OCI-LY1 (cell line): ENCODE data around the gene ATP12A.

ENCODE experiments used
- H2AFZ ChIP-seq: fragments of 200-600 bp; sonication (generic), shearing (Covaris generic); 2 replicates; pipeline ENCODE4 v1.6.0; 2014; ENCODE audit warnings: antibody characterized with exemption, mild to moderate bottlenecking, low read length
- H3F3A ChIP-seq: fragments of 200-600 bp; sonication (generic), shearing (Covaris generic); 2 replicates; pipeline ENCODE4 v1.6.0; 2014; ENCODE audit warnings: mild to moderate bottlenecking, antibody characterized with exemption, low read length, moderate library complexity; ENCODE audit not compliant: insufficient read depth
- H3K27ac ChIP-seq: fragments of 200-600 bp; sonication (generic); 2 replicates; pipeline ENCODE4 v1.5.1; 2014; ENCODE audit warnings: low read length, mixed run types, mild to moderate bottlenecking, low read depth; ENCODE audit not compliant: poor library complexity, severe bottlenecking
- H3K27me3 ChIP-seq: fragments of 200-600 bp; sonication (generic); 2 replicates; pipeline ENCODE4 v1.6.0; 2014; ENCODE audit warnings: antibody characterized with exemption, mild to moderate bottlenecking, low read length, moderate library complexity; ENCODE audit not compliant: insufficient read depth
- H3K36me3 ChIP-seq: fragments of 200-600 bp; sonication (generic); 2 replicates; pipeline ENCODE4 v1.6.1; 2014; ENCODE audit warnings: mild to moderate bottlenecking, antibody characterized with exemption, low read length, moderate library complexity, mixed read lengths; ENCODE audit not compliant: insufficient read depth
- H3K4me1 ChIP-seq: fragments of 200-600 bp; sonication (generic); 2 replicates; pipeline ENCODE4 v1.5.1; 2014; ENCODE audit warnings: mild to moderate bottlenecking, low read length, moderate library complexity; ENCODE audit not compliant: insufficient read depth, severe bottlenecking
- H3K4me2 ChIP-seq: fragments of 200-600 bp; sonication (generic), shearing (Covaris generic); 2 replicates; pipeline ENCODE4 v1.6.1; 2014; ENCODE audit warnings: low read length
- H3K4me3 ChIP-seq: fragments of 200-600 bp; sonication (generic); 2 replicates; pipeline ENCODE4 v1.5.1; 2014; ENCODE audit warnings: low read length, low read depth, mild to moderate bottlenecking, mixed read lengths; ENCODE audit not compliant: poor library complexity, severe bottlenecking
- H3K79me2 ChIP-seq: fragments of 200-600 bp; shearing (Covaris generic); 2 replicates; pipeline ENCODE4 v1.6.1; 2016; ENCODE audit warnings: mixed run types, low read length, mixed read lengths; ENCODE audit not compliant: insufficient read depth
- H3K9ac ChIP-seq: fragments of 200-600 bp; sonication (generic), shearing (Covaris generic); 2 replicates; pipeline ENCODE4 v1.6.1; 2014; ENCODE audit warnings: mild to moderate bottlenecking, low read length, mixed read lengths
- H3K9me2 ChIP-seq: fragments of 200-600 bp; sonication (generic), shearing (Covaris generic); 2 replicates; pipeline ENCODE4 v1.6.1; 2014; ENCODE audit warnings: low read depth, mild to moderate bottlenecking, low read length, mixed read lengths
- H3K9me3 ChIP-seq: fragments of 200-600 bp; shearing (Covaris generic); 2 replicates; pipeline ENCODE4 v1.6.1; 2014; ENCODE audit warnings: low read length, mixed read lengths
- H4K20me1 ChIP-seq: fragments of 200-600 bp; sonication (generic), shearing (Covaris generic); 2 replicates; pipeline ENCODE4 v1.6.0; 2016; ENCODE audit warnings: mild to moderate bottlenecking, low read length; ENCODE audit not compliant: insufficient read depth
- EZH2 ChIP-seq: fragments of 200-600 bp; sonication (generic), shearing (Covaris generic); IDR thresholded peaks from 2 replicates; pipeline ENCODE4 v1.8.0; 2017; ENCODE audit warnings: borderline replicate concordance, mixed run types, mild to moderate bottlenecking, antibody characterized with exemption, low read length, moderate library complexity, mixed read lengths
- TF ChIP-seq, protein P1 (sequence below): fragments of 200-600 bp; sonication (generic), shearing (Covaris generic); IDR thresholded peaks from 2 replicates; pipeline ENCODE4 v1.5.1; 2017; ENCODE audit warnings: mild to moderate bottlenecking, antibody characterized with exemption, low read length, moderate library complexity, mixed read lengths

The ATP12A gene

DNA sequence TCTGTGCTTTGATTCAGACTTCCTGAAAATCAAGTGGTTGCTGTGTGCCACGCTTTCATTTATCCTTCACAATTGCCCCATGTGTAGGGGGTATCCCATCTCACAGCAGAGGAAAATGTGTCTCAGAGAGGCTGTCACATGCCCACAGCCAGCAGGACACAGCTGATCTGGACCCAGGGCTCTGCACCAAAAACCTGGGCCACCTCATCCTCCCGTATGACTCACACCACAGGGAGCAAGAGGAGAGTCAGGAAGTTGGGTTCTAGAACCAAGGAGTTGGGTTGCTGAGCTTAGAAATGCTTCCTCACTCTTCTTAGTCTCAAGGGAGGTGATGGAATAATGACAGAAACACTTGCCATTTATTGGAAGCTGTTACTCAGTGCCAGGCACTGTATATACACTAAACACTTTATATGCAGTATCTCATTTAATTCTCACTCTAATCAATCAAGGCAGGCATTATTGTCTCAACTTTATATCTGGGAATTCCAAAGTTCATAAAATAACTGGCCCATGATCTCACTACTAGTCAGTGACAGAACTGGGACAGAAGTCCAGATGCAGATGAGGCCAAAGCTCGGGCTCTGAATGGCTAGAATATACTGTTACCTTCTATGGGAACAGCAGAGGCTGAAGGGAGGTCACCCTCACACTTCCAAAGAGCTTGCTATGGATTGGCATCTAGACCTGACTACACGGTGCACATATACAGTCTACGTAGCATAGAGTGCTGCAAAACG, 47.7 kb upstream of the ATP12A start:
- Histone ChIP-seq H3K4me3 (no peak overlapping the region), H3K9me2 (no peaks in the 10 kb centered on the region), H3K9me3 (no peaks in the 10 kb centered on the region), H3K36me3 (no peaks in the 10 kb centered on the region), H3K27ac (no peak overlapping the region), H3F3A (no peaks in the 10 kb centered on the region), H3K4me2 (no peak overlapping the region), H3K4me1 (peaks cover 3% of the 10 kb centered on the region), H4K20me1 (no peaks in the 10 kb centered on the region), H3K79me2 (no peaks in the 10 kb centered on the region), H3K9ac (no peak overlapping the region), H3K27me3 (no peaks in the 10 kb centered on the region), H2AFZ (no peak overlapping the region)
- TF ChIP-seq EZH2 = no peak
- TF ChIP-seq, protein P1, sequence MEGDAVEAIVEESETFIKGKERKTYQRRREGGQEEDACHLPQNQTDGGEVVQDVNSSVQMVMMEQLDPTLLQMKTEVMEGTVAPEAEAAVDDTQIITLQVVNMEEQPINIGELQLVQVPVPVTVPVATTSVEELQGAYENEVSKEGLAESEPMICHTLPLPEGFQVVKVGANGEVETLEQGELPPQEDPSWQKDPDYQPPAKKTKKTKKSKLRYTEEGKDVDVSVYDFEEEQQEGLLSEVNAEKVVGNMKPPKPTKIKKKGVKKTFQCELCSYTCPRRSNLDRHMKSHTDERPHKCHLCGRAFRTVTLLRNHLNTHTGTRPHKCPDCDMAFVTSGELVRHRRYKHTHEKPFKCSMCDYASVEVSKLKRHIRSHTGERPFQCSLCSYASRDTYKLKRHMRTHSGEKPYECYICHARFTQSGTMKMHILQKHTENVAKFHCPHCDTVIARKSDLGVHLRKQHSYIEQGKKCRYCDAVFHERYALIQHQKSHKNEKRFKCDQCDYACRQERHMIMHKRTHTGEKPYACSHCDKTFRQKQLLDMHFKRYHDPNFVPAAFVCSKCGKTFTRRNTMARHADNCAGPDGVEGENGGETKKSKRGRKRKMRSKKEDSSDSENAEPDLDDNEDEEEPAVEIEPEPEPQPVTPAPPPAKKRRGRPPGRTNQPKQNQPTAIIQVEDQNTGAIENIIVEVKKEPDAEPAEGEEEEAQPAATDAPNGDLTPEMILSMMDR = no peak

DNA sequence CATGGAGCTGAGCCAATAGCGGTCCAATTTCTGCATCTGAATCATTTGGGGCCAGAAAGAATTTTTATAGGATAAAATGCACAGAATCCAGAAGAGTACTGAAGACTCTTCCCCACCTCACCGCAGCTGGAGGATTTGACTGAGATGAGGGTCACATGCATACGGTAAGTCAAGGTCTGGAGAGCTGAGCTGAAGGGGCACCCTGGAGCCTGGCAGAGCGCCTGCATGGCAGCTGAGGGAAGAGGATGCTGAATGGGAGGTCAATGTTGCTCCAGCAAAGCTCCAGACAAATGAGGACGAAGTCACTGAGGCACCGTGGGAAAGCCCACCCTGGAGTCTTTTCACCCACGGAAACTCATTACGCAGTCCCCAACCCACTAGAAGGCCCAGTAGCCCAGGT, 43.4 kb upstream of the ATP12A start:
- H3K4me2 ChIP-seq = no peak overlapping the region
- H3K27ac ChIP-seq = no peak overlapping the region
- no peaks in the 10 kb centered on the region for H3K4me1 ChIP-seq
- no peaks in the 10 kb centered on the region for H3K36me3 ChIP-seq
- no peaks in the 10 kb centered on the region for H3K27me3 ChIP-seq
- no peaks in the 10 kb centered on the region for H3K9me2 ChIP-seq
- TF ChIP-seq, protein P1 = no peak
- TF ChIP-seq EZH2 = no peak
- H3F3A ChIP-seq = no peaks in the 10 kb centered on the region
- no peaks in the 10 kb centered on the region for H3K79me2 ChIP-seq
- H3K9me3 ChIP-seq = no peaks in the 10 kb centered on the region
- no peak overlapping the region for H2AFZ ChIP-seq
- no peaks in the 10 kb centered on the region for H4K20me1 ChIP-seq
- no peak overlapping the region for H3K9ac ChIP-seq
- no peak overlapping the region for H3K4me3 ChIP-seq

DNA sequence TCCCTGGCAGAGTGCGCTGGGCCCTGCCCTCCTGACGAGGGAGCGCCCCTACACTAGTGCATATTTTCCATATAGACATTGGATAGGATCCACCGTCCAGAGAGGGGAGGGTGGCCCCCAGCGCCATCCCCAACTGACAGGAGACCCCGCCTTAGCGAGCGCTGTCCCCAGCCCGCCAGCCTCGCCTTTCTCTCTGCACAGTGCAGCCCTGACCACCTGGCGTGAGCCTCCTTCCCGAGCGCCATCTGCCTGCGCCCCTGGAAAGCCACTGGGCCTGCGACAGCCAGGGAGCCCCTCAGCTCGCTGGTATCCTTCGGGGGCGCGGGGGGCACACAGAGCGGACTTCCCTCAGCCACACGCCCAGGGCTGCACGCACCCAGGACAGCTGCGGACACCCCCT, 42.1 kb upstream of the ATP12A start:
- Histone ChIP-seq H3K4me3 (no peak overlapping the region), H3F3A (no peaks in the 10 kb centered on the region), H3K9me3 (no peaks in the 10 kb centered on the region), H3K79me2 (no peaks in the 10 kb centered on the region), H3K36me3 (no peaks in the 10 kb centered on the region), H3K4me1 (no peaks in the 10 kb centered on the region), H3K27me3 (no peaks in the 10 kb centered on the region), H4K20me1 (no peaks in the 10 kb centered on the region), H3K27ac (no peak overlapping the region), H2AFZ (no peak overlapping the region), H3K9ac (no peak overlapping the region), H3K9me2 (no peaks in the 10 kb centered on the region), H3K4me2 (no peak overlapping the region)
- TF ChIP-seq, protein P1 = no peak
- TF ChIP-seq EZH2 = no peak
